NCI-H774 (cell line): ENCODE data around the gene RNF166.

ENCODE experiments used
- DNase-seq: peaks from one replicate; lab custom pipeline; 2025; lab: John Stamatoyannopoulos, UW

Gene RNF166, protein sequence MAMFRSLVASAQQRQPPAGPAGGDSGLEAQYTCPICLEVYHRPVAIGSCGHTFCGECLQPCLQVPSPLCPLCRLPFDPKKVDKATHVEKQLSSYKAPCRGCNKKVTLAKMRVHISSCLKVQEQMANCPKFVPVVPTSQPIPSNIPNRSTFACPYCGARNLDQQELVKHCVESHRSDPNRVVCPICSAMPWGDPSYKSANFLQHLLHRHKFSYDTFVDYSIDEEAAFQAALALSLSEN

DNA sequence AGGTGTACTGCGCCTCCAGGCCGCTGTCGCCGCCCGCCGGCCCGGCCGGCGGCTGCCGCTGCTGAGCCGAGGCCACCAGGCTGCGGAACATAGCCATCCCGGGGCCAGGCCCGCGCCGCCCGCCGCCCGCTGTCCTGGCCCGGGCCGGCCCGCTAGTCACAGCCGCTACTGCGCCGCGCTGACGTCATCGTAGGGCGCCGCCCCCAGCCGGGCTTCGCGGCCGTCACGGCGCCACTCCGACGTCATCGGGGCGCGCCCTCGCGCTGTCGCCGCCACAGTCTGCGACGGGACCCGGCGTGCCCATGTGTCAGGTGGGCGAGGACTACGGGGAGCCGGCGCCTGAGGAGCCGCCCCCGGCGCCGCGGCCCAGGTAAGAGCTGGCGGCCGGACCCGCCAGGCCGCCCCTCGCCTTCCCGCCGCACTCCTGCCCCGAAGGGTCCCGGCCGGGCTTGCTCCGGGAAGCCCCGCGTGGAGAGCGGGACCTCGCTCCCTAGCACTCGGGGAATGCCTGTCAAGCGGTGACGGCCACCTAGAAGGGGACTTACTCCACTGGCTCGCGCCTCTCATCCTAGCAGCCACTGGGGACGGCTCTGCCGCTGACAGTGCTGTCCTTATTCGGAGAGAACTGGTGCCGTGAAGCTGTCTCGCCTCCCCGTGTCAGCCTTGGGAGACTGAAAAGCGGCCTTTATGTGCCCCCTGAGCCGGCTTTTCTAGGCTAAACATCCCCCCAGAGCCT is at the start of gene RNF166, which contains the start of gene CTU2:
RNF166 (minus strand) TSS at position 180 of the 736 bp plus-strand sequence; CDS start at position 97, 83 bp downstream.
CTU2 (plus strand) TSS at position 275 of the 736 bp plus-strand sequence; CDS start at position 303, 28 bp downstream.
- peak; percentile 51 for DNase-seq

- DNase-seq, result no peak
Measured at GRCh38 chr16:88754912-88755744, 48.9 kb upstream of the RNF166 start.

DNA sequence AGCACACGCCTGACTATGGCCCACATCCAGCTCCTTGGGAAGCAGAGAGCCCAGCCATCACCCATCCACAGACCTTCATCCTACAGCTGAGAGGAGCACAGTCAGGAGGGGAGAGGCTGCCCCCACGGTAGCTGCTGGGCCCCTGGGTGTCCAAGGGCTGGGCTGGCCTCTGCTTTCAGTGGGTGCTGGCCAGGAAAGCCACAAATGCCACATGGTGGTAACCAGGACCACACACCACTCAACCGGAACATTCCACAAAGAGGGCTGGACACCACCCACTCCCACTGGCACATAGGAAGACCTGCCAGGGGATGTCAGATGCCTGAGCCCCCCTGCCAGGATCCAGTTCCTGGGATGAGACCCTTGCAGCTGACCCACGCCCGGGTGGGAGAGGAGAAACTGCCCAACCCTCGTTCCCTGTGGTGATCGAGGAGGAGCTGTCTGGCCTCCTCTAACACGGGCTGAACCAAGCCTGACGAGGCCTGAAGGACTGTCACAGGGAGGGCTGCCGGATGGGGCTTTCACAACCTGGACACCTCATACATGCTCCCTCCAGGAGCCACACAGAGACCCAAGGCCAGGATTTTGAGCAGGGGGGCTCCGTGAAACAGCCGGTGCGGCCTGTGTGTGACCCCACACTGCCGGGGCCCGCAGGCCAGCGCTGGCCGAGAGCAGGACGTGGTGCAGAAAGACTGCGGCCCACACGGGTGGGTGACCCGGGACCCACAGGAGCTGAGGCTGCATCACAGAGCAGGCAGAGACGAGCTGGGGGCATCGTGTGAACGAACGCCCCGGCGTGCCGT is 48.1 kb upstream of the RNF166 start:
- DNase-seq, result no peak

DNA sequence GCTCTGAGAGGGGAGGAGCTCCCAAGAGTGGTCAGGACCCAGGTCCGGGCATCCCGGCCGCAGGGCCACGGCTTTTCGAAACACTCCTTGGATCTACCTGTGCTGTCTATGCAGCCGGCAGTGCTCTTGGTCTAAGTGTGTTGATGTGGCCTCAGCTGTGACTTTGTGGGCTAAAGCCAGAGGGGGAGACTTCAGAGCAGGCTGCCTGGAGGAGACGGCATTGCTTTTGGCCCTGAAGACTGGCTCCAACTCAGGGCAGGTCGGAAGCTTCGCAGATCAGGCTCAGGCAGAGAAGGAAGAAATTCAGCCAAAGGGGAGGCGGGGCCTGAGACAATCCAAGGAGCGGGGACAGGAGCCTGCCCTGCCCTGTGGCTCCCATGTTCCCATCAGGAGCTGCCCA is 47.4 kb upstream of the RNF166 start:
- no peak for DNase-seq

- DNase-seq, result no peak
Measured at GRCh38 chr16:88753191-88753590, 47.0 kb upstream of the RNF166 start.

- DNase-seq, result no peak
Measured at GRCh38 chr16:88752386-88753002, 46.3 kb upstream of the RNF166 start.

GRCh38 chr16:88750854-88751253 is 44.6 kb upstream of the RNF166 start:
- no peak for DNase-seq

GRCh38 chr16:88749358-88749757 is 43.1 kb upstream of the RNF166 start:
- no peak for DNase-seq

GRCh38 chr16:88748364-88748763 is 42.2 kb upstream of the RNF166 start:
- DNase-seq, result no peak

DNA sequence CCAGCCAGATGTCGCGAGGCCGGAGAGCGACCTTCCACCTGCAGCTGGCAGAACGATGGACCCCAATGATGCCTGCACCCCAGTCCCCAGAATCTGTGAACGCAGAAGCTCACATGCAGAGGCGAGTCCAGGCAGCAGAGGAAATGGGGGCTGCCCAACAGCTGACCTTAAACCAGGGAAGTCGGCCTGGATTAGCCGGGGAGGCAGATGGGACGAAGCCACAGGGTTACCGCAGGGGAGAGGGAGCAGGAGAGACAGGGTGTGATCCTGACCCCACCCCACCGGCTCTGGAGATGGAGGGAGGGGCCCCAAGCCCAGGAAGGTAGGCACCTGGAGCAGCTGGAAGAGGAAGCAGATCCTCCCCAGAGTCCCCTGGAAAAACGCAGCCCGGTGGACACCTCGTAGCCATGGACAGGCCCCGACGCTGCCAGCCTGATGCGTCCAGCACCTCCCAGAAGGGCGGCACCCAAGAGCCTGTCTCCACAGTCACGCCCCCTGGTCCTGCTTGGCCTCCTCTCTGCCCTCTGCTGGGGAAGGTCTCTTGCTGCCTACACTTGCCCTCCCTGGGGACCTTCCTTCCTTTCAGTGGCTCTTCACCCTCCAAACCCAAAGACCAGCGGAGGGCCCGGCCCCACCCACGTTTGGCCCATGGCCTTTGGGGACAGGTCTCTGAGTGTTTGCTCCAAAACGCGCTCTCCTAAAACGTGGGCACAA is 41.5 kb upstream of the RNF166 start:
- DNase-seq, result no peak

- no peak for DNase-seq
Measured at GRCh38 chr16:88746506-88746905, 40.3 kb upstream of the RNF166 start.

- DNase-seq, result no peak
Measured at GRCh38 chr16:88744577-88745521, 38.6 kb upstream of the RNF166 start.

DNA sequence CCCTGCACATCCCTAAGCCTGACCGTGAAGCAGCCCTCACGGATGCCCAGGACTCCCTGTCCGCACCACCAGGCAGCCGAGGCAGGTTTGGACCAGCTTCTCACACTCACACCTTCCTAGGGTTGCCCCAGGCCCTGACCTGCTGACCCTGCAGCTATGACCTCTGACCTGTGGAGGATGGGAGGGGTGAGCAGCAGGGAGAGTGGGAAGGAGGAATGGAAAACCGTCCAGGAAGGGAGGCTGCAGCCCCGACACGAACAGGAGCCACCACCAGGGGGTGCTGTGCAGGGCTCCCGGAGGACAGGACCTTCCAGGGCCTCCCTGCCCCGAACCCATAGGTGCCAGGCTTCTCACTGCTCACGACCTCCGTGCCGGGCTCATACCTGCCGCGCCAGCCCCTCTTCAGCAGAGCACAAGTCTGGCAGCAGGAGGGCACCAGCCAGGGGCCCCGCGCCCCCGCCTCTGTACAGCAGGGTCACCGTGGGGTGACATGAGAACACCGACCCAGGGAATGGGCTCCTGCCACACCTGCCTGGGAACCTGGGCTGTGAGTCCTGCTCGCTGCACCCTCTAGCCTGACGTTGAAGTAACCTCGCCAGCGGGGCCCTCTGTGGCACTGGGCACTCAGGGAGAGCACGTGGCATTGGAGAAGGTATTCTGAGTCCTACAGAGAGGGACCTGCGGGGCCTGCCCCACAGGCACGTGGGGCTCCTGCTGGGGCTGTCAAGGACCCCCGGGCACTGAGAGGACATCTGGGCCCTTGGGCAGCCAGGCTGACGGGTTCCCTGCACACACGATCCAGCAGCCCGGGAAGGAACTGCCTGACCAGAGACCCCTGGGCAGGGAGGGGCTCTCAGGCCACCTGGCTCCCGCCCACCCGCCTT is 37.7 kb upstream of the RNF166 start:
- no peak for DNase-seq

DNA sequence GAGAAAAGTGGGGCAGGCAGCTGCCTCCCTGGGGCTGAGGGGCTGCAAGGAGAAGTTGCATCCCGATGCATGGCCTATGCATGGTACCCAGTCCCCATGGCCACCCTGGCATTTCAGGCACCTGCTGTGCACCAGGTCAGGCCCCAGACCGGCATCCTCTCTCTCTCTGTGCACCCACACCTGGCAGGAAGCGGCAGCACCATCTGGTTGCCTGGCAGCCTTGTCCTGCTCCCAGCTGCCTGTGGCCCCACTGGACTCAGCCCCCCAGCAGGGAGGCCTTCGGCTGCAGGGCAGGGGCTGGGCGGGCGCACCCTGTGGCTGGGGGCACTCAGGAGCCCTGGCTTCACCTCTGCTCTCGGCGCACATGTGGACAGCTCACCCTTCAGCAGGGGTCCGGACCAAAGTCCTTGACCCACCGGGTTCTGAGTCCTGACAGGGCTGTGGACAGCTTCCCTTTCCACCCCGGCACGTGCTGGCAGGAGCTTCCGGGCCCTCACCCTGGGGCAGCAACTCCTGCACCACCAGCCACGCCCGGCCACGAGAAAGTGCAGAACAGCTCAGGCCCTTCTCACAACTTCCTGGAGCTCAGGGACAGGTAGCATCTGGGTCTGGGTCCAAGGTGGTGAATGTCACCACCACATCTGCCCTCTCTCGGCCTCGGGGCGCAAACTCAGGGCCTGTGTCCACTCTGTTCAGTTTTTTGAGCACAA is 36.8 kb upstream of the RNF166 start:
- DNase-seq, result no peak

DNA sequence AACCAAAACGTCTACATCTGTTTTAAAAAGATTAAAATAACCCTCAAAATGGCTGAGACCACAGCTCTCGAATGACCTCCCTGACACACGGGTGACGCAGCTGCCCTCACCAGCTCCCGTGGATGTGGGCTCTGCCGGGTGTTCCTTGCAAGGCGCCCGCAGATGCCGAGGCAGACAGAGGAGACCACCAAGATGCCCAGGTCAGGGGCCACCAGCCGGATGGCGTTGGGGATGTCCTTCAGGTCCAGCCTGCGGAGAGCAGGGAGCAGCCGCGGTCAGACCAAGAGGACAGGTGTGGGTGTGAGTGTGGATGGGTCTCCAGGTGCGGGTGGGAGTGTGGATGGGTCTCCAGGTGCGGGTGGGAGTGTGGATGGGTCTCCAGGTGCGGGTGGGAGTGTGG is 35.2 kb upstream of the RNF166 start:
- no peak for DNase-seq

- no peak for DNase-seq
Measured at GRCh38 chr16:88740727-88741055, 34.5 kb upstream of the RNF166 start.

DNA sequence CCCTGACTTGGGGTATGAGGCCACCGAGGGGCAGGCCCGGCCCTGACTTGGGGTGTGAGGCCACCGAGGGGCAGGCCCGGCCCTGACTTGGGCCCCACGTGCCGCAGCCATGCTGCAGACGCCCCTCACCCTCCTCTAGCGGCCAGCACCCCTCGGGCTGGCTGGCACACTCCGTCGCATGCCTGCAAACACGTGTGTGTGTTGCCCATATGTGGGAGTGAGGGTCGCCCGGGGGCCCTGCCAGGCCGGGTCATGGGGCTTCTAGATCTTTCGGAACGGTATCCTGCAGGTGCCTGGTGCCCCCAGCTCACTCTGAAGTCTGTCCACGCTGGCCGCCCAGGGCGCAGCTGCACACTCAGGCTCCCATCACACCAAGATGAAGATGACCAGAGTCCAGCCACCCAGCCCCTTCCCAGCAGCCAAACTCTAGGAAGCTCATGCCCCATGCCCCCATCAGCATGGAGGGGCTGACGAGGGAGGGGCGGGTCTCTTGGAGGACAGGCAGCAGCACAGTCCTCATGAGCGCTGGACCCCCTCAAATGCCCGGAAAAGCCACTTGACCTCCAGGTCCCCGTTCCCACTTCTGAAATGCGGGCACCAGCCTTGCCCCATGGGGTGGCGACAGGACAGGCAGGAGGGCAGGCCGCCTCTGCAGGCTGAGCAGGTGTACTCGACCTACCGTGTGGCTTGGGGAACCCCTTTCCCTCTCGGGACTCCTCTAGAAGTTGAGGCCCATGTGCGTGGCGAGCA is 33.9 kb upstream of the RNF166 start:
- no peak for DNase-seq
